ENCODE results near the gene LAMC3.

- TF ChIP-seq CTCF (IDR thresholded peaks at IDR 0.05) (no peak), POLR2A (IDR thresholded peaks at IDR 0.05) (no peak), EP300 (IDR thresholded peaks at IDR 0.05) (no peak), POLR2AphosphoS5 (IDR thresholded peaks at IDR 0.05) (no peak)
Observed at GRCh38 chr9:131039129-131039954, 30.4 kb downstream of the LAMC3 start.

All from stomach (tissue), 4 donors.